HG03103 (cell line): ENCODE measurements around the gene VPS13D.
"Not testable (repeated sequence)": the region's sequence is repeated elsewhere in the genome, so short reads cannot be mapped to it uniquely, and the experiment has no call there.

Experiments used
- ATAC-seq: cut with Tn5 transposase; IDR thresholded peaks from one replicate; pipeline ENCODE4 v1.9.1; 2021; ENCODE audit warnings: low read depth; ENCODE audit not compliant: unreplicated experiment

VPS13D gene

DNA sequence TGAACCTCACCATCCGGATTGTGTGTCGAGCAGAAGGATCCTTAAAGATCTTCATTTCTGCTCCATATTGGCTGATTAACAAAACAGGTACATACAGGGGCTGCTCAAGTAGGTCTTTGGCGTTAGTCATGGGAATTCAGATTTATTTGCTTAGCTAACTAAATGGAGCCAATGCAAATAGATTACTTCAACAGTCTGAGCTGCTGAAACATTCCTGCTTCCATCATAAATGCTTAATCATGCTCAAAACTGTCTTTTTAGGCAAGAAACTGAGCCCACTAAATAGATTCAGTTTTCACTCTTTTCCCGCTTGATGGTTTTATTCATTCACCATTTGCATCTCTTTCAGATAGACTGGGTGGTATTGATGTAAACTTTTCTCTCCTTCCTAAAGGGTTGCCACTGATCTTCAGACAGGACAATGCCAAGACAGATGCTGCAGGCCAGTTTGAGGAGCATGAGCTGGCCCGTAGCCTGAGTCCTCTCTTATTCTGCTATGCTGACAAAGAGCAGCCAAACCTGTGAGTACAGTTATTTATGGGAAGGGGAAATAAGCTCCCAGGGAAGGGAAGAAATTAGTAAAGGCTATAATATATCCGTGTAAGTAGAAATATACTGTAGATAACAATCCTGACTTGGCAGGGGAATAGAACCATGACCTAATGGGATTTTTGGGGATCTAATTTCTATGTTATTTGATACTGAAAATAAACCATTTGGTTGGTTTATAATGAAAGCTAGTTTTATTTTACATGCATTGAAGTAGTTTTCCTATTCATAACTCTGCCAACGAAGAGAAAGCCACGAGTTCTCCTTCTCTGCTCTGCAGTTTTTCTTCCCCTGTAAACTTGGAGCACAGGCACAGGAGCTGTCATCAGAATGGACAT, 126.4 kb downstream of the VPS13D start:
- ATAC-seq: no peak

- ATAC-seq: no peak
Measured at GRCh38 chr1:12358499-12358898, 128.7 kb downstream of the VPS13D start.

- no peak for ATAC-seq
Measured at GRCh38 chr1:12359359-12360133, 129.7 kb downstream of the VPS13D start.

DNA sequence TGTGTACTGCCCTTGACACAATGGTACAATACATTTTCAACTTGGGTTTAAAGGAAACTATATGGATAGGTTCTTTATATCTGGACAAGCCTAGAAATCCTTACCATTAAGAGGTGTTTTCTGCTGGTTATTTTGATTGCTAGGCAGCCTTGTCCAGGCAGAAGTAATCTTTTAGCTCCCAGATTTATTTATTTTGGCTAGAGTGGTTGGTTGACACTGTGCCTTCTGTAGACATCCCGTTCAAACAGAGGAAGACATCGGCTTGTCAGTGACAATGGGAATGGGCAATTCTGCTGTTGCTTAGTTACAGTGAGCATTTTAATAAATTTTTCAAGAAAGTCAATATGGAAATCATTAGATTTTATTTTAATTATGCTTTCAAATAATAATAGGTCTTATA, 138.8 kb downstream of the VPS13D start:
- ATAC-seq: no peak

- ATAC-seq: no peak
Measured at GRCh38 chr1:12369258-12369657, 139.4 kb downstream of the VPS13D start.

GRCh38 chr1:12370333-12370975, 140.6 kb downstream of the VPS13D start:
- no peak for ATAC-seq

- ATAC-seq: no peak
Measured at GRCh38 chr1:12371053-12371452, 141.2 kb downstream of the VPS13D start.

GRCh38 chr1:12372180-12372579, 142.3 kb downstream of the VPS13D start:
- ATAC-seq: no peak

- ATAC-seq: no peak
Measured at GRCh38 chr1:12372761-12373160, 142.9 kb downstream of the VPS13D start.

GRCh38 chr1:12375133-12375829, 145.5 kb downstream of the VPS13D start:
- no peak for ATAC-seq

- no peak for ATAC-seq
Measured at GRCh38 chr1:12376236-12377045, 146.6 kb downstream of the VPS13D start.

- no peak for ATAC-seq
Measured at GRCh38 chr1:12380326-12381249, 150.8 kb downstream of the VPS13D start.

- no peak for ATAC-seq
Measured at GRCh38 chr1:12383001-12383400, 153.2 kb downstream of the VPS13D start.

GRCh38 chr1:12383786-12384185, 154.0 kb downstream of the VPS13D start:
- ATAC-seq: no peak

DNA sequence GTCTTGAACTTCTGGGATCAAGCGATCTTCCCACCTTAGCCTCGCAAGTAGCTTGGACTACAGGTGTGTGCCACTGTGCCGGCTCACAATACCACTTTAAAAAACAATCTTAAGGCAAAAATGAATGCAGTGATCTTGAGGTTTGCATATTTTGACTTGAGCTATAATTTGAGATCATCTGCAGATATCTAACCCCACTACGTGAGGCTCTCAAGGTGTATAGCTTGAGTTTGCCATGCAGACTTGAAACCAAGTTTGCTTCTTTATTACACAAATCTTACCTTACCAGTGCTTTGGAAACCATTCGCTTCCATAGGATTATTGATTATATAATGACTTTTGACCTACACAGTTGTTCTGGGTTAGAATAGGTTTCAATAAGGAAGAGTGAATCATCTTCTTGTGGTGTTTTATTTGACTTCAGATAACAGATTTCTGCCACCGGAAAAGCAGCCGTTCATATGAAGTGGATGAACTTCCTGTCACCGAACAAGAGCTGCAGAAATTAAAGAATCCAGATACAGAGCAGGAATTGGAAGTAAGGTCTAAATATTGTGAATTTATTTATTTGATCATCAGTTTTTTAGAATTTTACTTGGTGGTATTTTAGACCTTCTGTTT, 155.1 kb downstream of the VPS13D start:
- ATAC-seq: no peak

DNA sequence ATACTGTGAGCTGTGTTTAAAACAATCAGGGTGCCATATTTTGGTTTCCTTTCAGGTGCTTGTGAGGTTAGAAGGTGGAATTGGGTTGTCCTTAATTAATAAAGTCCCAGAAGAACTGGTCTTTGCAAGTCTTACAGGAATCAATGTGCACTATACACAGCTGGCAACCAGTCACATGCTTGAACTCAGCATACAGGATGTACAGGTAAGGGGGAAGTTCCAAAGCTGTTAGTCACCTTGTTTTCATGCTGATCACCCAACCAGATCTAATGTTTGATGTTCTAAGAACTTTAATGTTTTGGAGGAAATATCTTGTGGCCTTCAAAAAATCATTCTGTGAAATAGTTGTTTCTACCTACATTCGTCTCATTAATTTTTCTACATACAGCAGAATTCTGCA, 156.3 kb downstream of the VPS13D start:
- ATAC-seq: no peak

GRCh38 chr1:12387641-12388040, 157.8 kb downstream of the VPS13D start:
- no peak for ATAC-seq

- not testable (repeated sequence) for ATAC-seq
Measured at GRCh38 chr1:12390296-12390695, 160.5 kb downstream of the VPS13D start.
